ENCODE results near the gene AIF1.
A peak's percentile ranks its signal among the peaks of the same experiment; 100 is the strongest.

Gene AIF1

GRCh38 chr6:31664790-31665500, 49.9 kb downstream of the AIF1 start, which contains the start of gene GPANK1:
TSS of gene GPANK1 (minus strand) at chr6:31664997. CDS start at chr6:31664478, 519 bp downstream.
- peak; percentile 84 for DNase-seq

GRCh38 chr6:31665501-31666336, 50.7 kb downstream of the AIF1 start, which contains the start of gene CSNK2B:
TSS of gene CSNK2B (plus strand) at chr6:31666080. CDS start at chr6:31666832, 752 bp downstream.
- peak; percentile 97 for DNase-seq

- no peak for DNase-seq
These were observed 51.4 kb downstream of the AIF1 start for GRCh38 chr6:31666337-31666965.
